SK-N-SH (cell line): Measurements from ENCODE around the gene DHRSX. TPM values are rescaled to one million over a fixed set of nuclear protein-coding genes. Genes with fewer than 3 reads are reported as not detected.

ENCODE experiments used
- CTCF ChIA-PET: fragments of 300-600, 350-600 bp; formaldehyde crosslinking; extraction: SDS; loops from one replicate; lab custom pipeline; 2021; lab: Yijun Ruan, JAX
- POLR2A ChIA-PET: fragments of 350-600 bp; sonication (Branson Sonifier 250); formaldehyde crosslinking; extraction: SDS; loops from one replicate; lab custom pipeline; 2020; ENCODE audit warnings: antibody characterized with exemption, inconsistent platforms; lab: Yijun Ruan, JAX
- DNase-seq: peaks from one replicate; pipeline ENCODE4 v3.0.0; 2012
- H2AFZ ChIP-seq: fragments of 200-600 bp; sonication (generic); 2 replicates; pipeline ENCODE4 v1.8.1; 2016; ENCODE audit warnings: antibody characterized with exemption, mild to moderate bottlenecking, low read depth
- H3F3A ChIP-seq: fragments of 200-600 bp; sonication (generic); replicated peaks from 2 replicates; pipeline ENCODE3; 2016; ENCODE audit warnings: antibody characterized with exemption, mild to moderate bottlenecking; ENCODE audit not compliant: insufficient read depth
- H3K27ac ChIP-seq, 2 experiments: fragments of 200-500 bp in 1 of 2; fragments of 200-600 bp in 1 of 2; sonication (Bioruptor generic) in 1 of 2; sonication (generic), shearing (Covaris generic) in 1 of 2; 2 replicates each; pipeline versions ENCODE4 v1.5.1 to v1.6.1; 2014 to 2016; ENCODE audit warnings: low read depth in 2 of 2, inconsistent platforms in 1 of 2, low read length in 1 of 2, mild to moderate bottlenecking in 1 of 2, mixed read lengths in 1 of 2
- H3K27me3 ChIP-seq: fragments of 200-600 bp; sonication (generic), shearing (Covaris generic); 2 replicates; pipeline ENCODE4 v1.6.1; 2016; ENCODE audit warnings: mixed run types; ENCODE audit not compliant: insufficient read depth
- H3K36me3 ChIP-seq, 2 experiments: fragments of 200-500 bp in 1 of 2; fragments of 200-600 bp in 1 of 2; sonication (Bioruptor generic) in 1 of 2; sonication (generic) in 1 of 2; replicated peaks in 1 of 2; 2 replicates each; pipeline versions ENCODE3 to v1.5.1; 2014 to 2016; ENCODE audit warnings: low read length in 1 of 2, mild to moderate bottlenecking in 1 of 2; ENCODE audit not compliant: insufficient read depth in 2 of 2, control insufficient read depth in 1 of 2
- H3K4me1 ChIP-seq, 2 experiments: fragments of 200-500 bp in 1 of 2; fragments of 200-600 bp in 1 of 2; sonication (Bioruptor generic) in 1 of 2; sonication (generic), shearing (Covaris generic) in 1 of 2; 2 replicates each; pipeline versions ENCODE4 v1.5.1 to v1.6.1; 2014 to 2016; ENCODE audit warnings: low read depth in 1 of 2, low read length in 1 of 2, mixed run types in 1 of 2; ENCODE audit not compliant: insufficient read depth in 2 of 2, control insufficient read depth in 1 of 2
- H3K4me2 ChIP-seq: fragments of 200-600 bp; sonication (generic), shearing (Covaris generic); 2 replicates; pipeline ENCODE4 v1.6.1; 2017; ENCODE audit warnings: mixed run types
- H3K4me3 ChIP-seq, 2 experiments: fragments of 200-500 bp in 1 of 2; fragments of 200-600 bp in 1 of 2; sonication (Bioruptor generic) in 1 of 2; sonication (generic), shearing (Covaris generic) in 1 of 2; 2 replicates each; pipeline versions ENCODE4 v1.5.1 to v1.8.1; 2014 to 2016; ENCODE audit warnings: low read depth in 2 of 2, inconsistent platforms in 1 of 2, low read length in 1 of 2, mild to moderate bottlenecking in 1 of 2, mixed read lengths in 1 of 2, moderate library complexity in 1 of 2
- H3K79me2 ChIP-seq: fragments of 200-600 bp; sonication (generic); 2 replicates; pipeline ENCODE4 v1.8.1; 2017; ENCODE audit warnings: mild to moderate bottlenecking; ENCODE audit not compliant: insufficient read depth
- H3K9ac ChIP-seq: fragments of 200-600 bp; sonication (generic); 2 replicates; pipeline ENCODE4 v1.6.1; 2017; ENCODE audit warnings: mixed run types
- H3K9me2 ChIP-seq: fragments of 200-600 bp; sonication (generic); 2 replicates; pipeline ENCODE4 v1.6.1; 2017; ENCODE audit warnings: mixed run types
- H3K9me3 ChIP-seq: fragments of 200-600 bp; sonication (generic); 2 replicates; pipeline ENCODE4 v1.6.1; 2017; ENCODE audit warnings: mixed run types, mild to moderate bottlenecking, moderate library complexity
- H4K20me1 ChIP-seq: fragments of 200-600 bp; sonication (generic); 2 replicates; pipeline ENCODE4 v1.6.1; 2017; ENCODE audit warnings: mild to moderate bottlenecking, mixed run types; ENCODE audit not compliant: insufficient read depth
- CHD2 ChIP-seq: fragments of 150-350 bp; IDR thresholded peaks from 2 replicates; pipeline ENCODE4 v1.6.1; 2018; ENCODE audit warnings: low read length; ENCODE audit not compliant: partially characterized antibody
- EP300 ChIP-seq, 2 experiments: IDR thresholded peaks; 2 replicates each; pipeline versions ENCODE4 v1.4.0 to v1.6.1; 2012; ENCODE audit warnings: borderline replicate concordance in 1 of 2, low read depth in 1 of 2, low read length in 1 of 2
- EZH2phosphoT487 ChIP-seq: fragments of 200-600 bp; sonication (generic); IDR thresholded peaks from 2 replicates; pipeline ENCODE4 v1.6.1; 2017; ENCODE audit warnings: low read depth, mixed run types, mild to moderate bottlenecking, antibody characterized with exemption, moderate library complexity, borderline replicate concordance
- FOXM1 ChIP-seq: IDR thresholded peaks from 2 replicates; pipeline ENCODE4 v1.4.0; 2012; ENCODE audit warnings: low read depth, mild to moderate bottlenecking
- GATA2 ChIP-seq: sonication (generic); formaldehyde crosslinking; IDR thresholded peaks from 2 replicates; pipeline ENCODE4 v1.5.0; 2020; ENCODE audit warnings: mild to moderate bottlenecking, missing genetic modification reagents
- JUND ChIP-seq: IDR thresholded peaks from 2 replicates; pipeline ENCODE4 v1.4.0; 2012
- POLR2AphosphoS5 ChIP-seq: IDR thresholded peaks from 2 replicates; pipeline ENCODE4 v1.6.1; 2012; ENCODE audit warnings: low read depth, low read length
- RFX5 ChIP-seq: IDR thresholded peaks from 2 replicates; pipeline ENCODE4 v1.6.1; 2012; ENCODE audit warnings: mild to moderate bottlenecking, improper control_type of control experiment, low read length
- TAF1 ChIP-seq: IDR thresholded peaks from 2 replicates; pipeline ENCODE4 v1.6.1; 2012; ENCODE audit warnings: low read depth, mild to moderate bottlenecking, low read length, moderate library complexity, borderline replicate concordance
- TCF12 ChIP-seq: IDR thresholded peaks from 2 replicates; pipeline ENCODE4 v1.4.0; 2012
- TEAD4 ChIP-seq: IDR thresholded peaks from 2 replicates; pipeline ENCODE4 v1.4.0; 2012; ENCODE audit warnings: mild to moderate bottlenecking, borderline replicate concordance; ENCODE audit not compliant: insufficient read depth
- YY1 ChIP-seq: IDR thresholded peaks from 2 replicates; pipeline ENCODE4 v1.4.0; 2012; ENCODE audit warnings: low read depth, mild to moderate bottlenecking
- WGBS: methylation state at CpG from one replicate; pipeline ENCODE4 v1.1.6; 2017; ENCODE audit warnings: low lambda C conversion rate; 5-methylcytosine and 5-hydroxymethylcytosine counted together
- polyA plus RNA-seq, 3 experiments: library from polyadenylated mRNA; depleted of rRNA; stranded (reverse); fragments of >200 nt; gene quantifications; 2 replicates each; pipeline ENCODE4 v1.2.3, GENCODE V29; 2012
- TF ChIP-seq, protein P1 (sequence below): IDR thresholded peaks from 2 replicates; pipeline ENCODE4 v1.4.0; 2012; ENCODE audit warnings: low read depth, borderline replicate concordance
- TF ChIP-seq, protein P2 (sequence below): IDR thresholded peaks from 2 replicates; pipeline ENCODE4 v1.4.0; 2012; ENCODE audit warnings: low read depth, borderline replicate concordance
- TF ChIP-seq, protein P3 (sequence below): fragments of 150-350 bp; IDR thresholded peaks from 2 replicates; pipeline ENCODE4 v1.6.1; 2017; ENCODE audit warnings: antibody characterized with exemption, low read length, low read depth, borderline replicate concordance
- TF ChIP-seq, protein P4 (sequence below): fragments of 150-350 bp; IDR thresholded peaks from 2 replicates; pipeline ENCODE4 v1.6.1; 2016; ENCODE audit warnings: mild to moderate bottlenecking, low read depth, low read length
- TF ChIP-seq, protein P5 (sequence below): fragments of 200-600 bp; sonication (generic); IDR thresholded peaks from 2 replicates; pipeline ENCODE4 v1.6.1; 2017; ENCODE audit warnings: antibody characterized with exemption, mild to moderate bottlenecking, moderate library complexity

DHRSX gene
- polyA plus RNA-seq, 1 of the 3 experiments (the other 2 are of a cell fraction): 34.3 TPM

DNA sequence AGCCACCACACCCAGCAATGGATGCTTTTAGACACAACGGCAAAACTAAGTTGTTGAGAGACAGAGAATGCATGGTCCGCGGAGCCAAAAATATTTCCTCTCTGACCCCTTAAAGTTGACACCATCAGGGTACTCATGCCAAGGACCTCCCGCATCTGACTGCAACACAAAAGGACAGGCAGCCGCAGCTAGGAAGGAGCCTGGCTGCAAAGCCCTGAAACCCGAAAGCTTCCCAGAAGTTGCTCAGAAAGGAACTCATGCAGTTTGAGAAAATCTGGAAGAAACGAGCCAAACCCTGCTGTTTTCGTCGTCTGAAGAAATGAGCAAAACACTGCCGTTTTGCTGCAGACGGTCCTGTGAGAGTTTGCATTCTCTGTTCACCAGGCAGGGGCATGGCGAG, 16.5 kb downstream of the DHRSX start:
- DNase-seq: no peak
- Histone ChIP-seq H3K27me3 (no peaks in the 10 kb centered on the region), H3K9me2 (no peaks in the 10 kb centered on the region), H4K20me1 (peaks cover 6% of the 10 kb centered on the region; the same call in 1 of the 2 replicates), H3K9me3 (no peaks in the 10 kb centered on the region), H3K4me3 (no peak overlapping the region), H3K79me2 (peaks cover 37% of the 10 kb centered on the region), H3K9ac (no peak overlapping the region), H3K36me3 (peaks cover 9 to 22% of the 10 kb centered on the region in 2 experiments), H2AFZ (no peak overlapping the region), H3K4me1 (no peaks in the 10 kb centered on the region), H3F3A (no peaks in the 10 kb centered on the region), H3K27ac (no peak overlapping the region)
- 91% methylated on average over 12 of the region's 12 CpGs for WGBS
- CTCF ChIA-PET: no interaction called here
- POLR2A ChIA-PET: no interaction called here
- no peak for TF ChIP-seq YY1
- TF ChIP-seq, protein P1, sequence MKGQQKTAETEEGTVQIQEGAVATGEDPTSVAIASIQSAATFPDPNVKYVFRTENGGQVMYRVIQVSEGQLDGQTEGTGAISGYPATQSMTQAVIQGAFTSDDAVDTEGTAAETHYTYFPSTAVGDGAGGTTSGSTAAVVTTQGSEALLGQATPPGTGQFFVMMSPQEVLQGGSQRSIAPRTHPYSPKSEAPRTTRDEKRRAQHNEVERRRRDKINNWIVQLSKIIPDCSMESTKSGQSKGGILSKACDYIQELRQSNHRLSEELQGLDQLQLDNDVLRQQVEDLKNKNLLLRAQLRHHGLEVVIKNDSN: no peak
- TF ChIP-seq, protein P2, sequence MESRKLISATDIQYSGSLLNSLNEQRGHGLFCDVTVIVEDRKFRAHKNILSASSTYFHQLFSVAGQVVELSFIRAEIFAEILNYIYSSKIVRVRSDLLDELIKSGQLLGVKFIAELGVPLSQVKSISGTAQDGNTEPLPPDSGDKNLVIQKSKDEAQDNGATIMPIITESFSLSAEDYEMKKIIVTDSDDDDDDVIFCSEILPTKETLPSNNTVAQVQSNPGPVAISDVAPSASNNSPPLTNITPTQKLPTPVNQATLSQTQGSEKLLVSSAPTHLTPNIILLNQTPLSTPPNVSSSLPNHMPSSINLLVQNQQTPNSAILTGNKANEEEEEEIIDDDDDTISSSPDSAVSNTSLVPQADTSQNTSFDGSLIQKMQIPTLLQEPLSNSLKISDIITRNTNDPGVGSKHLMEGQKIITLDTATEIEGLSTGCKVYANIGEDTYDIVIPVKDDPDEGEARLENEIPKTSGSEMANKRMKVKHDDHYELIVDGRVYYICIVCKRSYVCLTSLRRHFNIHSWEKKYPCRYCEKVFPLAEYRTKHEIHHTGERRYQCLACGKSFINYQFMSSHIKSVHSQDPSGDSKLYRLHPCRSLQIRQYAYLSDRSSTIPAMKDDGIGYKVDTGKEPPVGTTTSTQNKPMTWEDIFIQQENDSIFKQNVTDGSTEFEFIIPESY: no peak
- TF ChIP-seq, protein P3, sequence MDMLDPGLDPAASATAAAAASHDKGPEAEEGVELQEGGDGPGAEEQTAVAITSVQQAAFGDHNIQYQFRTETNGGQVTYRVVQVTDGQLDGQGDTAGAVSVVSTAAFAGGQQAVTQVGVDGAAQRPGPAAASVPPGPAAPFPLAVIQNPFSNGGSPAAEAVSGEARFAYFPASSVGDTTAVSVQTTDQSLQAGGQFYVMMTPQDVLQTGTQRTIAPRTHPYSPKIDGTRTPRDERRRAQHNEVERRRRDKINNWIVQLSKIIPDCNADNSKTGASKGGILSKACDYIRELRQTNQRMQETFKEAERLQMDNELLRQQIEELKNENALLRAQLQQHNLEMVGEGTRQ: no peak
- TF ChIP-seq, all 33 proteins: peak for 0
- H3K4me2 ChIP-seq: no peak overlapping the region

DNA sequence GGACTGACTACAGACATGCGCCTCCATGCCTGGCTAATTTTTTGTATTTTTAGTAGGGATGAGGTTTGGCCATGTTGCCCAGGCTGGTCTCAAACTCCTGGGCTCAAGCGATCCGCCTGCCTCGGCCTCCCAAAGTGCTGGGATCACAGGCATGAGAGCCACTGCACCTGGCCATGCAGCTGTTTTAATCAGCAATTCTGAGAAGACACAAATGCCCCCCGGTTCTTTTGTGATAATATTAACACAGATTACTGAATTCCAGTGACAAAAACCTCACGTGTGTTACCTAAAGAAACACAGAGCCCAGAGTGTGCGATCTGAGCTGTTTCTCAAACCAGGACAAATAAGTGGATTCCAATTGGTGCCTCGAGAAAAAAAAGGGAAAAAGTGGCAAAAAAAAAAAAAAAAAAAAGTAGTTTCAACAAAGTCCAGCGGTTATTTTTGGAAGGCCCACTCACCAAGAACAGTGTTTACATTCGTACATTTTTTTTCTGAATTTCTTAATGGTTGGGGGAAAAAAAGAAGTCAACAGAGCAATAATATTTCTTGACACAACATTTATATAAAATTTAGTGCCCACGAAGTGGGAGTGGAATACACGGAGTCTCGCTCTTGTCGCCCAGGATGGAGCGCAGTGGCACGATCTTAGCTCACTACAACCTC, 17.2 kb downstream of the DHRSX start:
- no peak for DNase-seq
- Histone ChIP-seq H3K27me3 (no peaks in the 10 kb centered on the region), H3K9ac (no peak overlapping the region), H3K4me1 (no peaks in the 10 kb centered on the region), H3K79me2 (peaks cover 39% of the 10 kb centered on the region; the same call in 1 of the 2 replicates), H4K20me1 (peaks cover 6% of the 10 kb centered on the region; the same call in 1 of the 2 replicates), H3K9me3 (no peaks in the 10 kb centered on the region), H3K4me2 (no peak overlapping the region), H2AFZ (no peak overlapping the region), H3K4me3 (no peak overlapping the region), H3K9me2 (no peaks in the 10 kb centered on the region), H3K36me3 (peaks cover 9 to 14% of the 10 kb centered on the region in 2 experiments), H3F3A (no peaks in the 10 kb centered on the region), H3K27ac (no peak overlapping the region)
- ChIA-PET POLR2A (no interaction called here), CTCF (no interaction called here)
- 90% methylated on average over 16 of the region's 16 CpGs for WGBS
- TF ChIP-seq, protein P2: no peak
- no peak for TF ChIP-seq POLR2AphosphoS5
- no peak for TF ChIP-seq JUND
- TF ChIP-seq EZH2phosphoT487: no peak
- no peak for TF ChIP-seq CHD2
- no peak for TF ChIP-seq TEAD4
- no peak for TF ChIP-seq TCF12
- TF ChIP-seq RFX5: no peak
- no peak for TF ChIP-seq TAF1
- TF ChIP-seq, protein P4, sequence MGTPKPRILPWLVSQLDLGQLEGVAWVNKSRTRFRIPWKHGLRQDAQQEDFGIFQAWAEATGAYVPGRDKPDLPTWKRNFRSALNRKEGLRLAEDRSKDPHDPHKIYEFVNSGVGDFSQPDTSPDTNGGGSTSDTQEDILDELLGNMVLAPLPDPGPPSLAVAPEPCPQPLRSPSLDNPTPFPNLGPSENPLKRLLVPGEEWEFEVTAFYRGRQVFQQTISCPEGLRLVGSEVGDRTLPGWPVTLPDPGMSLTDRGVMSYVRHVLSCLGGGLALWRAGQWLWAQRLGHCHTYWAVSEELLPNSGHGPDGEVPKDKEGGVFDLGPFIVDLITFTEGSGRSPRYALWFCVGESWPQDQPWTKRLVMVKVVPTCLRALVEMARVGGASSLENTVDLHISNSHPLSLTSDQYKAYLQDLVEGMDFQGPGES: no peak
- no peak for TF ChIP-seq EP300 (IDR thresholded peaks at IDR 0.05; ENCODE audit: borderline replicate concordance in 1 of 2, low read depth in 1 of 2, low read length in 1 of 2)
- no peak for TF ChIP-seq GATA2 (CRISPR knock-in tag)
- TF ChIP-seq FOXM1: no peak
- TF ChIP-seq, protein P5, sequence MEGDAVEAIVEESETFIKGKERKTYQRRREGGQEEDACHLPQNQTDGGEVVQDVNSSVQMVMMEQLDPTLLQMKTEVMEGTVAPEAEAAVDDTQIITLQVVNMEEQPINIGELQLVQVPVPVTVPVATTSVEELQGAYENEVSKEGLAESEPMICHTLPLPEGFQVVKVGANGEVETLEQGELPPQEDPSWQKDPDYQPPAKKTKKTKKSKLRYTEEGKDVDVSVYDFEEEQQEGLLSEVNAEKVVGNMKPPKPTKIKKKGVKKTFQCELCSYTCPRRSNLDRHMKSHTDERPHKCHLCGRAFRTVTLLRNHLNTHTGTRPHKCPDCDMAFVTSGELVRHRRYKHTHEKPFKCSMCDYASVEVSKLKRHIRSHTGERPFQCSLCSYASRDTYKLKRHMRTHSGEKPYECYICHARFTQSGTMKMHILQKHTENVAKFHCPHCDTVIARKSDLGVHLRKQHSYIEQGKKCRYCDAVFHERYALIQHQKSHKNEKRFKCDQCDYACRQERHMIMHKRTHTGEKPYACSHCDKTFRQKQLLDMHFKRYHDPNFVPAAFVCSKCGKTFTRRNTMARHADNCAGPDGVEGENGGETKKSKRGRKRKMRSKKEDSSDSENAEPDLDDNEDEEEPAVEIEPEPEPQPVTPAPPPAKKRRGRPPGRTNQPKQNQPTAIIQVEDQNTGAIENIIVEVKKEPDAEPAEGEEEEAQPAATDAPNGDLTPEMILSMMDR: no peak
